GM20431 (cell line): ENCODE data around the gene IMMP2L.

ENCODE experiments used
- in situ Hi-C: fragments of 300-500 bp; cut with MseI, MboI; formaldehyde crosslinking; loops from one replicate; pipeline ENCODE4 v1.15.0; 2020; ENCODE audit warnings: low sequenced_read_pairs; ENCODE audit not compliant: unreplicated experiment

Gene IMMP2L

DNA sequence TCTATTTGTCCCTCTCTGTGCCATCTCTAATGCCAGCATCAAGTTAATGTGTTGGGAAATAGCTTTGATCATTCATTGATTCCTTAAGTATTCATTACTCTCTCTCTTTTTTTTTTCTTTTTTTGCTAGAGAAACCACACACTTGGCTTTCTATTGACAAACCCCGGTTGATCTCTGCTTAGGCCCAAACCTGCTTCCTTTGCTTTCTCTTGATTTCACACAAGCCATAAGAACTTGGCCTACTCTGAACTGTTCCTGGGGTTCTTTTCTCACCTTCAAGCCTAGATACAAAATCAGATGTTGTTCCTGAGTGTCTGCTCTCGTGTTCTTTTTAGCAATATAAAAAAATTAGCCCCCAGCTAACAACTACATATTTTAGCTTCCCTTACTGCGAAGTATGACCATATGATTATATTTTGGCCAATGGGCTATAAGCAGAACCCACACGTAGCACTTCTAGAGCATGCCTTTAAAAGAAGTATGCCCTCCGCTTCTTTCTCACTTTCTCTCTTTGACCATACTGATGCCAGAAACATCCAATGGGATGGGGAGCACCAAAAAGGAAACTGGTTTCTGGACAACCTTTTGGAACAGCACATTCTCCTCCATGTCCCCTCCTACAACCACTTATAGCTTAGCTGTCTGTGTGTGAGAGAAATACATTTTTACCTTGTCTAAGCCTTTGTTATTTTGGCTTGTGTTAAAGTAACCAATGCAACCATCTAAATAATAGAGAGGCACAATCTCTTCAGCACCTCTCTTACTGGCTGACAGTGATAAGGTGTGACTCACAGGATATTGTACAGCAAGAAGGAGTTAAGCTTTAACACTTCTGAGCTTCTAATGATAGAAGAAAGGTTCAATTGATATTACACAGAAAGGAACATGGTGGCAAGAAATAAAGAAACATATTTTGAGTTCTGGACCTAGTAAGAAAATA lies 568.0 kb downstream of the IMMP2L start:
- in situ Hi-C loops = no loop called here

DNA sequence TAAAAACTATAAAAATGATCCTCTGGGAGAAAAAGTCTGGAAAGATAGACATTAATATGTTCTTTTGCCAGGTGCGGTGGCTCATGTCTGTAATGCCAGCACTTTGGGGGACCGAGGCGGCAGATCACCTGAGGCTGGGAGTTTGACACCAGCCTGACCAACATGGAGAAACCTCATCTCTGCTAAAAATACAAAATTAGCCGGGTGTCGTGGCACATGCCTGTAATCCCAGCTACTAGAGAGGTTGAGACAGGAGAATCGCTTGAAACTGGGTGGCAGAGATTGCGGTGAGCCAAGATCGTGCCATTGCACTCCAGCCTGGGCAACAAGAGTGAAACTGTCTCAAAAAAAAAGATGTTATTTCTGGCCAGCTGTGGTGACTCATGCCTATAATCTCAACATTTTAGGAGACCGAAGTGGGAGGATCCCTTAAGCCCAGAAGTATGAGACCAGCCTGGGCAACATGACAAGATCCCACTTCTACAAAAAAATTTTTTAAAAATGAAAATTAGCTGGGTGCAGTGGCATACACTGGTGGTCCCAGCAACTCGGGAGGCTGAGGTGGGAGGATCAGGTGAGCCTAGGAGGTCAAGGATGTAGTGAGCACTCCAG lies 573.3 kb downstream of the IMMP2L start:
- in situ Hi-C loops = no loop called here

DNA sequence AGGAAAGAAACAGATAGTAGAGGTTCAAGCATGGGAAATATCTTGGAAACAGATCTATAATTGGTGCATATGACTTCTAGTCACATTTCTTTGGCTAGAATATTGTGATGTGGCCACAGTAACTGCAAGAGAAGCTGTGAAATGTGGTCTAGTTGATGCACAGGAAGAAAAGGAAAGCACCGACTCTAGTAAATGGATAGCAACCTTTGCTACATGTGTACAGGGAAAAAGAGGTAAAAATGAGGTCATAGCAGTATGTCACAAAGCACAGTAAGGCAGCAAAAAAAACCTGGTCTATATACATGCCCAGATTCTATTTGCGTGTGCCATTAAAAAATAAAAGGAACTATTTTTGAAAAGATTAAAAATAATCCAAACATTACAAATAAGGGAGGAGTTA lies 573.9 kb downstream of the IMMP2L start:
- in situ Hi-C loops = no loop called here

DNA sequence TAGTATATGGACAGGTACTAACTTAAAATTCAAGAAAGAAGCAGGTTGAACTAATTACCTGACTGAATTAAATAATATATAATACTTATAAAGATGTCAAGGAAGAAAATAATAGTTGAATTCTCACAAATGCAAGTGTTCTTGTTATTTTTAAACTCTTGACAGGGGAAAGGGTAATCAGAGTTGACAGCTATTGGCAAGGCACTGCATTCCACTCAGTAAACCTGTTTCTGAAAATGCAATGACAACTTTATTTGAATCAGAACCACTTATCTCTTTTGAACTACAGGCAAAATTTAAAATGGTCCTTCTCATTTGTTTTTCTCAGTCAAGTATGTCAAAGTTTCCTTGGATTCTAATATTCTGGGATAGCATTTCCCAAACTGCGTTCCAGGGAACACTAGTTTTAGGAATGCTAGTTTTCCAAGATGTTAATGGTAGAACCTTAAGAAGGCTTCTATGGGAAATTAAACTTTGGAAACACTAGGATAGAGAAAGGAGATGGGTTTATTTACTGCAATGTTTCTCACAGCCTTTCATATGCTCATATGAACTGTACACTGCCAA lies 575.1 kb downstream of the IMMP2L start:
- in situ Hi-C loops = no loop called here

DNA sequence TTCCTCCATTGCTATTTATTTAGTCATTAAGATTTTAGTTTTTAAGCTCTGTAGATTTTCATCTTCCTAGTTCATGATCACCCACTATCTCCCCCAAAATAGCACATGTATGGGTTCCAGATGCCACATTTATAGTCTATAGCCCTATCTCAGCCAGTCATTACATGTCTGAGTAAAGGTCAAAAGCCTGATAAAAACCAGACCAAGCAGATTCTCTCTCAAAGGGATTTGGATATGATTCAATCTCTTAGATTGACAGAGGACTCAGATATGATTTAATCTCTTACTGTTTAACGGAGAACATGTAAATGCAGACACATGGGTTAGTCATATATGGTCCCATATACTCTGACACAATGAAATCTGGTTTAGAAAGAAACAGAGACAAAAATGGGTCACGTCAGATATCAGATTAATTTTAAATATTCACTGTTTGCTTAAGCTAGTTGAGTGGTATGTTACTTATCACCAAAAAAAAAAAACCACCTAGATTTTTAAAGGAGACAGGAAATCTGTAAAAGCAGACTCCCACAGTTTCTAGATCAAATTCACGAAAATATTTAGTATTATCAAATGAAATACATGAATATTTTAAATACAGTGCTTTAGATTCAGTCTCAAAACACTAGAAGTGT lies 578.4 kb downstream of the IMMP2L start:
- in situ Hi-C loops = no loop called here

DNA sequence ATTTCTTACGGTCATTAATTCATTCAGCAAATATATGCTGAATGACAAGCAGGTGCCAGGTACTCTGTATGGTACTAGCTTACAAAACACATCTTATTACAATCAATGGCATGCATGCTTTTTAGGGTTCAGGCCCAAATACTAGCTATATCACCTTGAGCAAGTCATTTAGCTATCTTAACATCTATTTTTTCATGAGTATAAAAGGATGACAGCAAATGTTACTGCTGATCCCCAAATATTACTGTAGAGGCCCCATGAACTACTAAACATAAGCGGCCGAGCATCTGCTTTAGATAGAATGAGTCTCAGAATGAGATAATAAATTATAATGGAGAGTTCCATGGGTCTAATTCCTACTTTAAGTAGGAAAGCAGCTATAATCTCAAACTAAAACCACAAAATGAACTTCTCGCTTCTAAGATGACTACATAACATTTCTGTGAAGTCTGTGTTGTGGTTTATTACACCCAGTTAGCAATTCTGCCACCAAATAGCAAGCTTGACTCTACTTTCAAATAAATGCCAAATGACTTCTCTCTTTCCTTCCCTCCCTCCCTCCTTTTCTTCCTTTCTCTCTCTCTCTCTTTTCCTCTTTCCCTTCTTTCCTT lies 585.1 kb downstream of the IMMP2L start:
- in situ Hi-C loops = no loop called here

DNA sequence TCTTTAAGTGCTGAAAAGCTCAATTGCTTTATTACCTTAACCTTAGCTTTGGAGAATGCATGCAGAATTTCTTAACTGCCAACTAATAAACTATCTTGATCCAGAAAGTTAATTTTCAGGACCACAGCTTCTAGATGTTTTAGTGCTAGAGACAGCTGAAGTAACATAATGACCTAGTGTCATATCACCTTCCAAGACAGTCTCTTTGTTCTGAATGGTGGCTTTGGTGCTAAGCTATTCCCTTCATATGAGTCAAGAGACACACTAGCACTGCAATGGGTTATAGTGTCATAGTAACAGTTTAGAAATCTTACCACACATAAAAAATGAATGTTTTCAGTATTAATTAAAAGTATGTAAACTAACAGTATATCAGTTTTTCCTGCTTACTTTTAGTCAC lies 586.8 kb downstream of the IMMP2L start:
- in situ Hi-C loops = no loop called here

DNA sequence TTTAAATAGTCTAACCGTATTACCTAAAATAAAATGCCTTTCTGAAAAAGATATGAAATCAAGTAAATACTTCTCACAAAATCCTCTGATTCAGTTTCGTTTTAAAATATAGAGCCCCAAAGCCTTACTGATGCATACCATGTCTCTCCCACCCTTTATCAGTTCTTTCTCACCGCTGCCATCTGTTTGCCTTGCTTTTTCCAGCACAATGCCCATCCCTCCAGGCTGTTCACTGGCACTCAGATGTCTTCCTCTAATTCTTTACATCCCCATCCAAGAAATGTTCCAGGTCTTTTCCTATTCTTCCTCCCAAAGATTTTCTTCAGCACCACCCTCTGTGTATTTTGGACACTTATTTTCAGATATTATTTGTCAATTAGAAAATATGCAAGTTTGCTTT lies 587.9 kb downstream of the IMMP2L start:
- in situ Hi-C loops = no loop called here

DNA sequence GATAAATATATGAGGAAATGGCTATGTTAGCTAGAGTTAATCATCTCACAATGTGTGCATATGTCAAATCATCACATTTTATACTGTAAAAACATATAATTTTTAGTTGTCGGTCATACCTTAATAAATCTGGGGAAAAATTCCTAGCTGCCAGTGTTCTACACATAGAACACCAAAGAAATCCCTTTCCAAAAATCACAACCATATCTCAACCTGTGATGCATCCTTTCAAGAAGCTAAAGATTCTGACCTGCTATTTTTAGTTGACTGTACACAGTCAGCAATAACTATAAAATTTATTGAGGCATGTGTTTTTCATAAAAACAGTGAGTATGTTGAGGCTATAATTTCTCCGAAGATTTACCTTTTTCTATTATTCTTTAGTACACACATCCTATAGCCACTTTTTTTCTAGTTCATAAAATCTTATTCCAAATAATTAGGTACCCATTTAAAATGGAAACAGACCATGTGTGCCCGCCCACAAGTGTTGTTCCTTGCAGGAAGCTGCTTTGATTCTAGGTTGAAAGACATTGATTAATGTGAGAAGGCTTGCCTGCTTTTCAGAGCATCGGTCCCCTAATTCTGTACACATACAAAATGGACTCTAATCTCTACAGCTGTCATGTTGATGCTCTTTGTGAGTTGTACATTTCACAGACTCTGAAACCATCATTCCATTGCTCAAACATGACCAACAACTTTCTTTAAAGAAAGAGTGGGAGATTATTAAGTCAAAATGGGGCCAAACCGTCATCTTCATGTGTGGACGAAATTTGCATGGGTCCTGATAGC lies 588.9 kb downstream of the IMMP2L start:
- in situ Hi-C loops = no loop called here

DNA sequence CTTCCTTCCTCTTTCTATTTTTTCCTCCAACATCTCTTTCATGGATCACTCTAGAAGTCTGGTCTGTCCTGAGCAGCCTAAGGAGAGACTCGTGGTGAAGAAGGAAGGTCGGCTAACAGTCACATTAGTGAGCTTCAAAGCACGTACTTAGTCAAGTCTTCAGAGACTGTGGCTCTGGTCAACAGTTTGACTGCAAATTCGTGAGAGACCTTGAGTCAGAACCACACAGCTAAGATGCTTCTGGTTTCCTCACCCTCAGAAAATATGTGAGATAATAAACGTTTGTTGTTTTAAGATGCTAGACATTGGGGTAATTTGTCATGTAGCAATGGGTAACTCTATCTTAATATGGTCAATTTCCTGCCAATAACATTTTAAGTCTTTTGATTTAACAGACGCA lies 597.5 kb downstream of the IMMP2L start:
- in situ Hi-C loops = no loop called here

DNA sequence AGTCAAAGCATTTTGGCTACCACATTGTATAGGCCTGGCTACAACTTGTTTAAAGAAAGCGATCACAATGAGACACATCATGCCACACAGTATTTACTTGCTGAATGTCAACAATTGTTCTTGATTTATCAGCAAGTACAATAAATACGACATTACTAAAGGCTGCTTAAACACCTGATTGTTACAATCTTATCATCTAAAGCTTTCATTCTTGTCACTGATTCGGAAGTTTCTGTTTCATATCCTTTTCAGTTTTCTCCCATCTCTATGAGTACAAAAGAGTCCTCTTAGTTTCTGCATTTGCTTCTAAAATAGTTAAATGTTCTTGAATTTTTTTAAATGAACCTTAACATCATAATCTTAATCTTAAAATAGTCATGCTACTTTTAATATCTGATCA lies 599.5 kb downstream of the IMMP2L start:
- in situ Hi-C loops = no loop called here

DNA sequence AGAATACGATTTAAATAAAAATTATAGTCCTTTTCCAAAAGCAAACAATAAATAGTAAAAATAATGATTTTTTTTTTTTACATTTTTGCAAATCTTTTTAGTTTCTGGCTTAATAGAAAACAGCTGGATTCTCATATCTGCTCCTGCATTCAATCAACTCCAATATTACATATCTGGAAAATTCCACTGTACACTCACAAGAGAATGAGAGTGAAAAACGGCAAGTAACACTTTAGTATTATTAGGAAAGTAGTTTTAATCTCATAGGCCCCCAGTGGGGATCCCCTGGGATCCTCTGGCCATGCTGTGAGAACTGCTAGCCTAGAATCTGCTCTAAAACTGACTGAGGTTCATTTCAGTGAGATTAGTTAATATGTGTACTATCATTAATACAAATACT lies 599.9 kb downstream of the IMMP2L start:
- in situ Hi-C loops = no loop called here

DNA sequence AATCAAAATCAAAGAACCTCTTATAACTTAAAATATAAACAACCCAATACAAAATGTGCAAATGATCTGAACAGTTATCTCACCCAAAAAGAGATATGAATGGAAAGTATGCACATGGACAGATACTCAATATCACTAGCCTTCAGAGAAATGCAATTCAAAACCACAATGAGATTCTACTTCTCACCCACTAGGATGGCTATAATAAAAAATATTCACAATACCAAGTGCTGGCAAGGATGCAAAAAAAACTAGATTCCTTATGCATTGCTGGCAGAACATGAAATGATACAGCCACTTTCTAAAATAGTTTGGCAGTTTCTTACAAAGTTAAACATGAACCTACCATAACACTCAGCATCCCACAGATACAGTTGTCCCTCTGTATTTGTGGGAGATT lies 601.5 kb downstream of the IMMP2L start:
- in situ Hi-C loops = no loop called here

DNA sequence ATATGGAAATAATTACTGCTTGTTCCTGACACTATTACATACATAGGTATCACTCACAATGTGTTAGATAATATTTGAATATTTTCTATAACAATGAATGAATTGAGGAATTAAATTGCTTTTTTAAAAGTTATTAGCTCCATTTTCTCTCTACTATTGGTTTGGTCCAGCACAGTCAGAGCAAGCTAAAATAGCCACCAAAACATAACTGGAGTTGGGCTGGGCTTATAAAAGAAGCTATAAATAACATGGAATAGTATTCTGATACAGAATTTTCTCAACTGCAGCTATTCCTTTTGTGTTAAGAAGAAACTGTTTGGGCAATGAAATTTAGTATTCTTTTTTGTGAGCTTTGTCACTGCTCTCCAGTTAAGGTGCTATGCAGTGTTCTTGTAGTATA lies 614.0 kb downstream of the IMMP2L start:
- in situ Hi-C loops = no loop called here

DNA sequence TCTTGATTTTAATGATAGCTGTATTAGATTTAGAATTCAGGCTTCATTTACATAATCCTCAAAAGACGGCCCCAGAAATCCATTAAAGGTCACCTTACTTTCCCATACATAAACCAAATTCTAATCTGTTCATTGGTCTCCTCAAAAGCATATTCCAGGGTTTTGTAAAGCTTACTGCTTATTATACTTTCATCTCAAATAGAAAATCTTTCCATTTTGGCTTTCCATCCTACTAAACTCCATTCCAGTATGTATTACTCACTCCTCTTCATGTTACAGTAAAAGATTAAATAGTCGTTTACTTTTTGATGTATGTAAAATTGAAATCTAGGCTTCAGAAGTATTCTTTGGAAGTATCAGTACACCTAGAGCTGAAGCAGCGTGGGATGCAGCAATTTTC lies 614.9 kb downstream of the IMMP2L start:
- in situ Hi-C loops = no loop called here

DNA sequence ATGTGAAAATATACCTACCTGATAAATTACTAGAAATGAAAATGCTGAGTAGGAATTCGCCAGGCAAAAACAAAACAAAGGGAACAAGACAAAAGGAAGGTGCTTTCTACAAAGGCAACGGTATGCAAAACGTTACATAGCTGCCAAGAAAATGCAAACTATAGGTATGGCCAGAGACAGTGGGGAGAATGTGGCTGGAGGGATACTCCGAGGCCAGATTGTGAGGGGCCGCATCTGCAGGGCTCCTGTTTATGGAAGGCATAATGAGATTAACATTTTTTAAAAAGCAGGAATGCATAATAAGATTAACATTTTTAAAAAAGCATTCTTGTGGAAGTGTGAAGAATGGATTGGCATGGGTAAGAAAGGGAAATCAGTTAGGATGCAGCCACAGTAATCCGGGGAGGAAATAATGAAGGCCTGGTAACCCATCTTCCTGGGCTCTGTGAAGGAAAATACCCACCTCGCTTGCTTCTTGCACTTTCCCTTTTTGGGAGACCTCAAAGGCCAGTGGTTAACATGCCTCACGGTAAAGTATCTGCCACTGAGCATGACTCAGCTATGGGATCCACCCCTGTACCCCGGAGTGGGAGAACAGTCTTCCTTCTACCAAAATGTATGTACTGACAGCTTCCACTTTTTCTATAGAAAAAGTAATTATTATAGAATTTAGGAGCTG lies 617.2 kb downstream of the IMMP2L start:
- in situ Hi-C loops = no loop called here

DNA sequence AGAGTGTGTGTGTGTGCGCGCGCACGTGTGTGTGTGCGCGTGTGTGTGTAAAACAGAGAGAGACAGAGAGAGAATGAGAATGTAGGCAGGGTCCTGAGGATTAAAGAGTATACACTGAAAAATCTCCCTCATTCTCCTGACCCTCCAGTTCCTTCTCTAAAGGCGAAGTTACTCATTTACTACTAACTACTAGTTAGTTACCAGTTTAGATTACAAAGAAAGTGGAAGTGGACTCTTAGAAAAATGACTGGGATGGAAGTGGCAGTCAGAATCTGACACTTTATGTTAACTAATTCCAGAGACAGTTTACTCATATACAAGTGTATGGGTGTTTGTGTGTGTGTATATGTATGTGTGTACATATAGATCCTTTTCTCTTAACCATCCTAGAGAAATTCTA lies 617.8 kb downstream of the IMMP2L start:
- in situ Hi-C loops = no loop called here

DNA sequence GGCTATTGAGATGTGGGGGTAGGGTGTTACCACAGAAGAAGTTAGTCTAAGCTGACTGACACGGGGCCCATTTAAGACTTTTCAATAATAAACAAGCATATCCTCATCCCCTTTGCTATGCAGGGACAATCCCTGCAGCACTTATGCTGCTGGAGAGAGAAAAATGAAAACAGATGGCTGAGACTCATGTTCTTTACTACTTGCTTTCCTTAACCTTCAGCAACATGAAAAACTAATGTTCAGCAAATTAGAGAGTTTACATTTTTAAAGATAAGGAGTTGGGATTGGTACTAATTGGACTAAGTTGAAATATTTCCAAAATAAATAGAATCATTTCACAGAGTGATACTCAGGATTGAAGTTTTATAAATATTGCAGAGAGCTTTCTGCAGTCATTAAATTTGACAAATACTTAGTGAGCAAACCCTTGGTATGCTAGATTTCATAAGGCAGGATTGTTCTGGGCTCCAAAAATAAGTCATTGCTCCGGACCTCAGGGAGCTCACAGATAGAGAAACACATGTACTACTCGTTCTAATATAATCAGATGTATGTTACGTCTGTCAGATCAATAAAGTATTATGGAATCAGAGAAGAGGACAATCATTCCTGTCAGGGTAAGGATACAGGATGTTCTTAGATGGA lies 618.5 kb downstream of the IMMP2L start:
- in situ Hi-C loops = no loop called here

DNA sequence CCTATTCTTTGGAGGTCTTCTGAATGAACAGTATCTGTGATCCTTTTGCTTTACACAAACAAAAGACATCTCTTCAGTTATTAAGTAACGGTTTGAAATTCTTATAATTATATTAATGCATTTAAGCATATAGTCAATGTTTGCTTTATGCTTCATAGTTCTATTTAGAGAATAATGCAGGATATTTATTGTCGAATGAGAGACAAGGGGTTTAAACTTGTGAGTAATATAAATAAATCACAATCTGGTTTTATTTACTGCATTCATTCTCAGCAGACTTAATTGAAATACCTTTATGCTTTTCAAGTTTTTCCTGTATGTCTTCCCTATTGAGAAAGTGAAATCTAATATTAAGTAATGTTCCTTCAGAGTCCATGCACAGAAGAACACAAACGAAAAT lies 620.9 kb downstream of the IMMP2L start:
- in situ Hi-C loops = no loop called here
